Measurements from ENCODE around the gene SERPINB10.

GRCh38 chr18:63977040-63977439 is 69.3 kb downstream of the SERPINB10 start:
- TF ChIP-seq CTCF (IDR thresholded peaks at IDR 0.05; ENCODE audit: control extremely low read depth in 1 of 3, insufficient read depth in 1 of 3, low read depth in 1 of 3, low read length in 3 of 3): no peak
- no peak for TF ChIP-seq TBP (IDR thresholded peaks at IDR 0.05; ENCODE audit: low read depth, low read length)
- TF ChIP-seq TAF7 (optimal IDR thresholded peaks at IDR 0.05; ENCODE audit: borderline replicate concordance, low read depth, low read length): no peak
- no peak for TF ChIP-seq TCF12 (IDR thresholded peaks at IDR 0.05; ENCODE audit: low read depth, low read length)
- TF ChIP-seq POLR2A (IDR thresholded peaks at IDR 0.05; ENCODE audit: control extremely low read depth in 1 of 2, low read depth in 2 of 2, low read length in 2 of 2): no peak
- TF ChIP-seq HDAC2 (IDR thresholded peaks at IDR 0.05; ENCODE audit: borderline replicate concordance in 1 of 2, low read depth in 2 of 2, low read length in 2 of 2): no peak
- TF ChIP-seq PHF8 (conservative IDR thresholded peaks at IDR 0.05; ENCODE audit: low read depth, low read length): no peak

All from H1 (cell line).